ENCODE results near the gene ANKH. TPM values are rescaled to one million over a fixed set of nuclear protein-coding genes. Genes with fewer than 3 reads are reported as not detected.

The ANKH gene
- total RNA-seq, 1 experiment from 2014 or later: 4.7 TPM

- no peaks in the 10 kb centered on the region for H3K27me3 Mint-ChIP-seq (ENCODE audit: insufficient read depth, unreplicated experiment)
- POLR2A ChIA-PET: no interaction called here
These were observed 80.7 kb downstream of the ANKH start for GRCh38 chr5:14790911-14791310.

GRCh38 chr5:14790220-14790619, 81.4 kb downstream of the ANKH start:
- no TSS peak for BruUV-seq (replicated peaks)
- intact Hi-C loops (cut with micrococcal nuclease; ENCODE audit: unreplicated experiment): no loop called here
- Mint-ChIP-seq H3K36me3 (ENCODE audit: insufficient read depth, unreplicated experiment) (no peaks in the 10 kb centered on the region), H3K4me1 (ENCODE audit: low read depth, unreplicated experiment) (no peaks in the 10 kb centered on the region), H3K4me3 (ENCODE audit: unreplicated experiment) (no peak overlapping the region), H3K27ac (ENCODE audit: unreplicated experiment) (no peak overlapping the region), H3K27me3 (ENCODE audit: insufficient read depth, unreplicated experiment) (no peaks in the 10 kb centered on the region), H3K9me3 (ENCODE audit: unreplicated experiment) (no peaks in the 10 kb centered on the region)
- TF ChIP-seq CTCF (IDR thresholded peaks at IDR 0.05; ENCODE audit: insufficient read depth in 1 of 2, low read depth in 1 of 2, low read length in 1 of 2, severe bottlenecking in 1 of 2, unreplicated experiment in 1 of 2): no peak
- no peaks in the 10 kb centered on the region for H3K9me3 ChIP-seq
- POLR2A ChIA-PET: no interaction called here
- H3K36me3 ChIP-seq (ENCODE audit: control insufficient read depth, insufficient read depth, low read length): no peaks in the 10 kb centered on the region
- DNase-seq: no peak
- H3K4me1 ChIP-seq: no peaks in the 10 kb centered on the region
- no peaks in the 10 kb centered on the region for H3K27me3 ChIP-seq (replicated peaks; ENCODE audit: control insufficient read depth, insufficient read depth, low read length)
- CTCF ChIA-PET: no interaction called here
- H3K4me3 ChIP-seq (ENCODE audit: low read depth, low read length): no peak overlapping the region

More at GRCh38 chr5:14790911-14791310, 80.7 kb downstream of the ANKH start:
- DNase-seq: no peak
- Mint-ChIP-seq H3K4me1 (ENCODE audit: low read depth, unreplicated experiment) (no peaks in the 10 kb centered on the region), H3K36me3 (ENCODE audit: insufficient read depth, unreplicated experiment) (no peaks in the 10 kb centered on the region), H3K27ac (ENCODE audit: unreplicated experiment) (no peak overlapping the region), H3K9me3 (ENCODE audit: unreplicated experiment) (no peaks in the 10 kb centered on the region), H3K4me3 (ENCODE audit: unreplicated experiment) (no peak overlapping the region)
- Histone ChIP-seq H3K36me3 (ENCODE audit: control insufficient read depth, insufficient read depth, low read length) (no peaks in the 10 kb centered on the region), H3K9me3 (no peaks in the 10 kb centered on the region), H3K27me3 (replicated peaks; ENCODE audit: control insufficient read depth, insufficient read depth, low read length) (no peaks in the 10 kb centered on the region), H3K4me3 (ENCODE audit: low read depth, low read length) (no peak overlapping the region), H3K4me1 (no peaks in the 10 kb centered on the region)
- no TSS peak for BruUV-seq (replicated peaks)
- CTCF ChIA-PET: no interaction called here
- TF ChIP-seq CTCF (IDR thresholded peaks at IDR 0.05; ENCODE audit: insufficient read depth in 1 of 2, low read depth in 1 of 2, low read length in 1 of 2, severe bottlenecking in 1 of 2, unreplicated experiment in 1 of 2): no peak
- intact Hi-C loops (cut with micrococcal nuclease; ENCODE audit: unreplicated experiment): no loop called here

- intact Hi-C loops (cut with micrococcal nuclease; ENCODE audit: unreplicated experiment): no loop called here
- Histone ChIP-seq H3K36me3 (ENCODE audit: control insufficient read depth, insufficient read depth, low read length) (no peaks in the 10 kb centered on the region), H3K9me3 (no peaks in the 10 kb centered on the region), H3K4me3 (ENCODE audit: low read depth, low read length) (no peak overlapping the region), H3K4me1 (no peaks in the 10 kb centered on the region), H3K27me3 (replicated peaks; ENCODE audit: control insufficient read depth, insufficient read depth, low read length) (no peaks in the 10 kb centered on the region)
- Mint-ChIP-seq H3K27me3 (ENCODE audit: insufficient read depth, unreplicated experiment) (no peaks in the 10 kb centered on the region), H3K27ac (ENCODE audit: unreplicated experiment) (no peak overlapping the region), H3K9me3 (ENCODE audit: unreplicated experiment) (no peaks in the 10 kb centered on the region), H3K4me1 (ENCODE audit: low read depth, unreplicated experiment) (no peaks in the 10 kb centered on the region), H3K36me3 (ENCODE audit: insufficient read depth, unreplicated experiment) (no peaks in the 10 kb centered on the region), H3K4me3 (ENCODE audit: unreplicated experiment) (no peak overlapping the region)
- no TSS peak for BruUV-seq (replicated peaks)
- ChIA-PET POLR2A (no interaction called here), CTCF (no interaction called here)
- TF ChIP-seq CTCF (IDR thresholded peaks at IDR 0.05; ENCODE audit: insufficient read depth in 1 of 2, low read depth in 1 of 2, low read length in 1 of 2, severe bottlenecking in 1 of 2, unreplicated experiment in 1 of 2): no peak
- no peak for DNase-seq
These were observed 83.6 kb downstream of the ANKH start for GRCh38 chr5:14787801-14788579.

Data from Caco-2 (cell line).